A673 (cell line): ENCODE results near the gene NDST1.

Source experiments
- CTCF ChIP-seq: fragments of 300-800, 200-600 bp; sonication (generic); conservative IDR thresholded peaks from 2 replicates; pipeline ENCODE4 v1.5.1; 2017; ENCODE audit warnings: low read depth, mild to moderate bottlenecking, antibody characterized with exemption, low read length, moderate library complexity, mixed read lengths
- EZH2 ChIP-seq: fragments of 200-600 bp; sonication (generic); IDR thresholded peaks from 2 replicates; pipeline ENCODE4 v1.6.1; 2017; ENCODE audit warnings: borderline replicate concordance, low read depth, mild to moderate bottlenecking, mixed read lengths, antibody characterized with exemption, low read length; ENCODE audit not compliant: poor library complexity, severe bottlenecking

- TF ChIP-seq CTCF (no peak), EZH2 (no peak)
These were observed 71.0 kb downstream of the NDST1 start for GRCh38 chr5:150578781-150579461.
